HCEC 1CT (cell line): ENCODE measurements around the gene VAV3.
"Not testable (repeated sequence)": the region's sequence is repeated elsewhere in the genome, so short reads cannot be mapped to it uniquely, and the experiment has no call there.

Experiments used
- DNase-seq: peaks from one replicate; pipeline ENCODE4 v3.0.0-alpha.2; 2017

The VAV3 gene

GRCh38 chr1:107935396-107936064, 29.4 kb downstream of the VAV3 start:
- no peak for DNase-seq

- DNase-seq, result no peak
Observed at GRCh38 chr1:107934578-107934977, 30.4 kb downstream of the VAV3 start.

- DNase-seq, result no peak
Observed at GRCh38 chr1:107933736-107934135, 31.2 kb downstream of the VAV3 start.

- no peak for DNase-seq
Observed at GRCh38 chr1:107930292-107930691, 34.7 kb downstream of the VAV3 start.

- no peak for DNase-seq
Observed at GRCh38 chr1:107927820-107928219, 37.2 kb downstream of the VAV3 start.

- DNase-seq, result no peak
Observed at GRCh38 chr1:107926436-107927080, 38.4 kb downstream of the VAV3 start.

GRCh38 chr1:107925565-107925964, 39.4 kb downstream of the VAV3 start:
- DNase-seq, result no peak

GRCh38 chr1:107920999-107921398, 44.0 kb downstream of the VAV3 start:
- no peak for DNase-seq

GRCh38 chr1:107920561-107920960, 44.4 kb downstream of the VAV3 start:
- no peak for DNase-seq

GRCh38 chr1:107919953-107920352, 45.0 kb downstream of the VAV3 start:
- DNase-seq, result no peak

- DNase-seq, result no peak
Observed at GRCh38 chr1:107914119-107914765, 50.7 kb downstream of the VAV3 start.

GRCh38 chr1:107912656-107913055, 52.3 kb downstream of the VAV3 start:
- no peak for DNase-seq

- no peak for DNase-seq
Observed at GRCh38 chr1:107900090-107900945, 64.7 kb downstream of the VAV3 start.

- DNase-seq, result no peak
Observed at GRCh38 chr1:107899655-107900054, 65.3 kb downstream of the VAV3 start.

GRCh38 chr1:107897438-107898345, 67.3 kb downstream of the VAV3 start:
- no peak for DNase-seq

- no peak for DNase-seq
Observed at GRCh38 chr1:107896936-107897335, 68.0 kb downstream of the VAV3 start.

- DNase-seq, result no peak
Observed at GRCh38 chr1:107896401-107896800, 68.6 kb downstream of the VAV3 start.

- DNase-seq, result no peak
Observed at GRCh38 chr1:107895403-107896191, 69.4 kb downstream of the VAV3 start.

GRCh38 chr1:107894605-107895004, 70.4 kb downstream of the VAV3 start:
- DNase-seq, result no peak

- not testable (repeated sequence) for DNase-seq
Observed at GRCh38 chr1:107893350-107893749, 71.6 kb downstream of the VAV3 start.

GRCh38 chr1:107889524-107889923, 75.5 kb downstream of the VAV3 start:
- no peak for DNase-seq
